H1 (cell line): ENCODE data around the gene NEDD4L. TPM values are rescaled to one million over a fixed set of nuclear protein-coding genes. Genes with fewer than 3 reads are reported as not detected.

ENCODE experiments used
- CTCF ChIA-PET: fragments of 300-600 bp; sonication (Branson Sonifier 250); formaldehyde crosslinking; loops from one replicate; lab custom pipeline; 2021; ENCODE audit not compliant: partially characterized antibody; lab: Charles Lee
- POLR2A ChIA-PET: fragments of 300-600 bp; sonication (Branson Sonifier 250); formaldehyde crosslinking; loops from one replicate; lab custom pipeline; 2021; ENCODE audit warnings: inconsistent platforms; ENCODE audit not compliant: partially characterized antibody; lab: Charles Lee
- DNase-seq, 2 experiments: peaks; one replicate each; pipeline versions ENCODE4 v3.0.0 to v3.0.0-alpha.2; 2010 to 2022; ENCODE audit warnings: low spot score in 2 of 2, low read depth in 1 of 2, mixed read lengths in 1 of 2
- FAIRE-seq: peaks from 2 replicates; lab custom pipeline; 2011; peaks lifted over from hg19 to GRCh38; lab: Jason Lieb, UNC
- H2AFZ ChIP-seq: 2 replicates; pipeline ENCODE4 v1.8.1; 2012; ENCODE audit warnings: low read length, inconsistent platforms
- H2AK5ac ChIP-seq: 2 replicates; pipeline ENCODE4 v1.6.1; 2013; ENCODE audit warnings: low read depth, low read length
- H2BK120ac ChIP-seq: replicated peaks from 2 replicates; pipeline ENCODE3; 2013; ENCODE audit warnings: low read depth, low read length, inconsistent platforms
- H2BK12ac ChIP-seq: 2 replicates; pipeline ENCODE4 v1.6.1; 2013; ENCODE audit warnings: low read depth, low read length
- H2BK15ac ChIP-seq: 2 replicates; pipeline ENCODE4 v1.6.1; 2013; ENCODE audit warnings: low read length
- H2BK20ac ChIP-seq: 2 replicates; pipeline ENCODE4 v1.6.1; 2013; ENCODE audit warnings: low read length
- H2BK5ac ChIP-seq: 2 replicates; pipeline ENCODE4 v1.6.1; 2013; ENCODE audit warnings: low read depth, low read length
- H3K14ac ChIP-seq: 2 replicates; pipeline ENCODE4 v1.6.1; 2013; ENCODE audit warnings: inconsistent platforms; ENCODE audit not compliant: insufficient read length
- H3K18ac ChIP-seq: 2 replicates; pipeline ENCODE4 v1.6.1; 2013; ENCODE audit warnings: low read length; ENCODE audit errors: extremely low read depth
- H3K23ac ChIP-seq: 2 replicates; pipeline ENCODE4 v1.6.1; 2013; ENCODE audit warnings: inconsistent platforms; ENCODE audit not compliant: insufficient read length
- H3K23me2 ChIP-seq: 2 replicates; pipeline ENCODE4 v1.6.1; 2013; ENCODE audit warnings: low read depth, low read length
- H3K27ac ChIP-seq: 2 replicates; pipeline ENCODE4 v1.6.1; 2011; ENCODE audit warnings: low read depth, low read length, inconsistent platforms
- H3K27me3 ChIP-seq, 4 experiments: replicated peaks in 1 of 4; 1 replicate in 1 of 4; 2 replicates in 3 of 4; pipeline versions ENCODE4 v1.6.1 to v1.8.1; 2011 to 2013; ENCODE audit warnings: low read length in 3 of 4, mild to moderate bottlenecking in 3 of 4, inconsistent platforms in 2 of 4, mixed read lengths in 2 of 4, moderate library complexity in 1 of 4; ENCODE audit not compliant: control insufficient read depth in 3 of 4, insufficient read depth in 3 of 4; ENCODE audit errors: extremely low read depth in 1 of 4
- H3K36me3 ChIP-seq, 4 experiments: 2 replicates each; pipeline versions ENCODE4 v1.6.1 to v1.8.1; 2011 to 2013; ENCODE audit warnings: mild to moderate bottlenecking in 4 of 4, low read length in 3 of 4, moderate library complexity in 2 of 4, control low read depth in 1 of 4, inconsistent platforms in 1 of 4; ENCODE audit not compliant: insufficient read depth in 4 of 4, control insufficient read depth in 2 of 4
- H3K4ac ChIP-seq: replicated peaks from 2 replicates; pipeline ENCODE3; 2013; ENCODE audit warnings: low read length, low read depth, mixed read lengths, inconsistent platforms; ENCODE audit not compliant: insufficient read length
- H3K4me1 ChIP-seq, 4 experiments: replicated peaks in 1 of 4; 1 replicate in 1 of 4; 2 replicates in 3 of 4; pipeline versions ENCODE4 v1.6.1 to v1.8.1; 2011 to 2013; ENCODE audit warnings: low read length in 3 of 4, inconsistent platforms in 2 of 4, mixed read lengths in 1 of 4; ENCODE audit not compliant: insufficient read depth in 4 of 4, control insufficient read depth in 3 of 4
- H3K4me2 ChIP-seq, 2 experiments: 2 replicates each; pipeline versions ENCODE4 v1.6.1 to v1.8.1; 2011 to 2013; ENCODE audit warnings: low read depth in 2 of 2, low read length in 2 of 2, control low read depth in 1 of 2, inconsistent platforms in 1 of 2, mild to moderate bottlenecking in 1 of 2; ENCODE audit not compliant: insufficient read depth in 1 of 2
- H3K4me3 ChIP-seq, 4 experiments: fragments of 200-600, 300-600 bp in 1 of 4; sonication (generic), shearing (Covaris generic), sonication (Bioruptor Twin) in 1 of 4; 2 replicates each; pipeline versions ENCODE4 v1.5.1 to v1.8.1; 2011 to 2016; ENCODE audit warnings: low read length in 4 of 4, low read depth in 3 of 4, control low read depth in 2 of 4, inconsistent platforms in 2 of 4, mild to moderate bottlenecking in 2 of 4, mixed read lengths in 1 of 4, moderate library complexity in 1 of 4; ENCODE audit not compliant: insufficient read depth in 2 of 4; ENCODE audit errors: extremely low read depth in 1 of 4
- H3K56ac ChIP-seq: replicated peaks from 2 replicates; pipeline ENCODE3; 2013; ENCODE audit warnings: low read depth, mild to moderate bottlenecking, mixed read lengths, low read length, inconsistent platforms; ENCODE audit not compliant: insufficient read length
- H3K79me1 ChIP-seq: 2 replicates; pipeline ENCODE4 v1.6.1; 2013; ENCODE audit warnings: low read depth, low read length, control low read depth
- H3K79me2 ChIP-seq, 2 experiments: 2 replicates each; pipeline versions ENCODE4 v1.6.1 to v1.8.1; 2012 to 2013; ENCODE audit warnings: low read length in 2 of 2, mild to moderate bottlenecking in 2 of 2, inconsistent platforms in 1 of 2; ENCODE audit not compliant: insufficient read depth in 2 of 2, control insufficient read depth in 1 of 2
- H3K9ac ChIP-seq, 4 experiments: replicated peaks in 1 of 4; 1 replicate in 1 of 4; 2 replicates in 3 of 4; pipeline versions ENCODE4 v1.6.1 to v1.8.1; 2011 to 2013; ENCODE audit warnings: low read depth in 3 of 4, low read length in 3 of 4, control low read depth in 2 of 4, mild to moderate bottlenecking in 2 of 4, moderate library complexity in 2 of 4, inconsistent platforms in 1 of 4; ENCODE audit errors: extremely low read depth in 1 of 4
- H3K9me3 ChIP-seq, 2 experiments: 2 replicates each; pipeline versions ENCODE4 v1.6.1 to v1.8.1; 2012 to 2013; ENCODE audit warnings: mild to moderate bottlenecking in 2 of 2, moderate library complexity in 2 of 2, control low read depth in 1 of 2, inconsistent platforms in 1 of 2, low read depth in 1 of 2, low read length in 1 of 2, mixed read lengths in 1 of 2; ENCODE audit not compliant: insufficient read depth in 2 of 2
- H4K20me1 ChIP-seq, 2 experiments: replicated peaks in 1 of 2; 2 replicates each; pipeline versions ENCODE3 to v1.8.1; 2011 to 2013; ENCODE audit warnings: inconsistent platforms in 2 of 2, low read length in 2 of 2, mild to moderate bottlenecking in 1 of 2; ENCODE audit not compliant: insufficient read depth in 2 of 2, control insufficient read depth in 1 of 2
- H4K5ac ChIP-seq: 2 replicates; pipeline ENCODE4 v1.6.1; 2013; ENCODE audit warnings: low read length, low read depth, mixed read lengths, inconsistent platforms; ENCODE audit not compliant: insufficient read length
- H4K8ac ChIP-seq: 2 replicates; pipeline ENCODE4 v1.8.0; 2013; ENCODE audit warnings: mild to moderate bottlenecking, moderate library complexity, low read length, inconsistent platforms; ENCODE audit not compliant: insufficient read depth; ENCODE audit errors: extremely low read depth
- H4K91ac ChIP-seq: replicated peaks from 2 replicates; pipeline ENCODE3; 2013; ENCODE audit warnings: low read length, mixed read lengths, inconsistent platforms; ENCODE audit not compliant: insufficient read length
- RFX5 ChIP-seq: IDR thresholded peaks from 2 replicates; pipeline ENCODE4 v1.6.1; 2011; ENCODE audit warnings: low read depth, low read length, improper control_type of control experiment, borderline replicate concordance
- SIX5 ChIP-seq: IDR thresholded peaks from 2 replicates; pipeline ENCODE4 v1.6.1; 2011; ENCODE audit warnings: mild to moderate bottlenecking, low read depth, low read length
- WGBS, 2 experiments: shearing (Covaris generic) in 1 of 2; methylation state at CpG; one replicate each; pipeline versions ENCODE4 v1.1.6 to v1.1.7; 2013 to 2015; ENCODE audit warnings: low lambda C conversion rate in 2 of 2, mixed read lengths in 2 of 2, inconsistent platforms in 1 of 2, low coverage in 1 of 2, missing lambda C conversion rate in 1 of 2; ENCODE audit not compliant: insufficient replicate concordance in 2 of 2, insufficient coverage in 1 of 2, insufficient read length in 1 of 2; ENCODE audit errors: extremely low coverage in 1 of 2, missing lambda C conversion rate in 1 of 2; 5-methylcytosine and 5-hydroxymethylcytosine counted together
- polyA plus RNA-seq, 7 experiments: library from polyadenylated mRNA; depleted of rRNA in 3 of 7; stranded (reverse) in 5 of 7; unstranded in 2 of 7; fragments of >200 nt in 5 of 7; fragments of 200-250 nt in 2 of 7; gene quantifications; 1 replicate in 5 of 7; 2 replicates in 1 of 7; 4 replicates in 1 of 7; pipeline versions ENCODE4 v1.2.1 to v1.2.3, GENCODE V29; 2011 to 2013; ENCODE audit warnings: missing spikeins in 2 of 7, mixed read lengths in 2 of 7
- total RNA-seq: library from RNA; stranded (reverse); fragmentation: NEBNext Ultra II Directional; extraction: Animal tissue kit (Norgen Biotek cat#: 25700); gene quantifications from 2 replicates; pipeline ENCODE4 v1.2.1, GENCODE V29; 2021

Gene NEDD4L
- total and polyA plus RNA-seq, 2 of the 8 experiments (the other 6 are each of a cell fraction or from before 2014, with no cell fraction given): 37.3 to 69.8 TPM

- DNase-seq: no peak
- H2BK15ac ChIP-seq: no peak overlapping the region
- no peak overlapping the region for H3K27ac ChIP-seq
- POLR2A ChIA-PET: no interaction called here
- H3K4me2 ChIP-seq: no peak overlapping the region
- H2BK120ac ChIP-seq: no peak overlapping the region
- H3K23ac ChIP-seq: no peak overlapping the region
- peaks cover 10 to 83% of the 10 kb centered on the region in 2 experiments for H3K79me2 ChIP-seq
- CTCF ChIA-PET: interaction anchor here (0.7 to 4.8 kb wide), 5 partner anchors 11 to 122 kb away, joined by 3 to 23 read pairs (median 8); no protein-coding TSS in a partner anchor
- H3K27me3 ChIP-seq: no peaks in the 10 kb centered on the region
- H3K18ac ChIP-seq: no peak overlapping the region
- no peak overlapping the region for H3K4me3 ChIP-seq
- H3K14ac ChIP-seq: no peak overlapping the region
- H2BK20ac ChIP-seq: no peak overlapping the region
- no peaks in the 10 kb centered on the region for H3K23me2 ChIP-seq
- no peak overlapping the region for H2AFZ ChIP-seq
- no peak overlapping the region for H2BK12ac ChIP-seq
- H3K4me1 ChIP-seq: peaks cover 0 to 10% (median 7%) of the 10 kb centered on the region in 4 experiments; a peak in 4 of 7 replicates
- H3K79me1 ChIP-seq: peaks cover 12% of the 10 kb centered on the region
- no peaks in the 10 kb centered on the region for H3K9me3 ChIP-seq
- peaks cover 0 to 4% (median 0%) of the 10 kb centered on the region in 4 experiments; a peak in 1 of 8 replicates for H3K36me3 ChIP-seq
- no peak overlapping the region for H2BK5ac ChIP-seq
- WGBS, 2 experiments: 91% methylated on average over 5 of the region's 5 CpGs; no CpG with 5 or more reads in 1 of the 2 experiments
- H3K56ac ChIP-seq: no peak overlapping the region
- no peak overlapping the region for H4K5ac ChIP-seq
- no peak overlapping the region for H2AK5ac ChIP-seq
- H3K9ac ChIP-seq: no peak overlapping the region
- FAIRE-seq: no peak
- H3K4ac ChIP-seq: no peak overlapping the region
- no peak for TF ChIP-seq RFX5
- no peak for TF ChIP-seq SIX5
- TF ChIP-seq, all 59 proteins: peak for 0
- Histone ChIP-seq H4K91ac (no peak overlapping the region), H4K8ac (no peak overlapping the region), H4K20me1 (peaks cover 2 to 5% of the 10 kb centered on the region in 2 experiments)
Observed at GRCh38 chr18:58056852-58057251, 12.8 kb downstream of the NEDD4L start.
